ENCODE data around the gene ABCF1.

ABCF1 gene

GRCh38 chr6:30572148-30572547 lies 906 bp downstream of the ABCF1 start:
- peak overlapping the region; percentile 81; the same call in 1 of the 2 replicates for H3K27ac ChIP-seq
- no peak for TF ChIP-seq ZFX (IDR thresholded peaks at IDR 0.05)
- TF ChIP-seq, protein P1, sequence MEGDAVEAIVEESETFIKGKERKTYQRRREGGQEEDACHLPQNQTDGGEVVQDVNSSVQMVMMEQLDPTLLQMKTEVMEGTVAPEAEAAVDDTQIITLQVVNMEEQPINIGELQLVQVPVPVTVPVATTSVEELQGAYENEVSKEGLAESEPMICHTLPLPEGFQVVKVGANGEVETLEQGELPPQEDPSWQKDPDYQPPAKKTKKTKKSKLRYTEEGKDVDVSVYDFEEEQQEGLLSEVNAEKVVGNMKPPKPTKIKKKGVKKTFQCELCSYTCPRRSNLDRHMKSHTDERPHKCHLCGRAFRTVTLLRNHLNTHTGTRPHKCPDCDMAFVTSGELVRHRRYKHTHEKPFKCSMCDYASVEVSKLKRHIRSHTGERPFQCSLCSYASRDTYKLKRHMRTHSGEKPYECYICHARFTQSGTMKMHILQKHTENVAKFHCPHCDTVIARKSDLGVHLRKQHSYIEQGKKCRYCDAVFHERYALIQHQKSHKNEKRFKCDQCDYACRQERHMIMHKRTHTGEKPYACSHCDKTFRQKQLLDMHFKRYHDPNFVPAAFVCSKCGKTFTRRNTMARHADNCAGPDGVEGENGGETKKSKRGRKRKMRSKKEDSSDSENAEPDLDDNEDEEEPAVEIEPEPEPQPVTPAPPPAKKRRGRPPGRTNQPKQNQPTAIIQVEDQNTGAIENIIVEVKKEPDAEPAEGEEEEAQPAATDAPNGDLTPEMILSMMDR (conservative IDR thresholded peaks at IDR 0.05), result no peak

DNA sequence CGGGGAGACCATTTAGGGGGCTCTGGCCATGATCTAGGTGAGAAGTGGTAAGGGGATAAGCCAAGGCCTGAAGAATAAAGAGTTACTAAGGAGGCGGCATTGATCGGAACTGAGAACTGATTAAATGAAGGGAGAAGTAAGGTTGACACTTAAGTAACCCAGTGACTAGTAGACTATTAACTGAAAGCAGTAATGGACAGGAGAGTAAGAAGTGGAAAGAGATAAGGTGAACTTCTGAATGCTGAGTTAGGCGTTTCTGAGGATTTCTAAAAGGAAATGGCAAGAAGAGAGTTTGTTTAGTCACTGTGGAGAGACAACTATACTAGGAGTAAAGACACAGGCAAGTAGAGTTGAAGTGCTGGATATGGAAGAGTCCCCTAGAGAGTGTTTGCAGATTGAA lies 1.9 kb downstream of the ABCF1 start:
- TF ChIP-seq ZFX (IDR thresholded peaks at IDR 0.05), result no peak
- TF ChIP-seq, protein P1 (conservative IDR thresholded peaks at IDR 0.05), result no peak
- no peak overlapping the region for H3K27ac ChIP-seq

GRCh38 chr6:30578051-30578450 lies 6.8 kb downstream of the ABCF1 start:
- TF ChIP-seq, protein P1 (conservative IDR thresholded peaks at IDR 0.05), result no peak
- TF ChIP-seq ZFX (IDR thresholded peaks at IDR 0.05), result no peak
- no peak overlapping the region for H3K27ac ChIP-seq

DNA sequence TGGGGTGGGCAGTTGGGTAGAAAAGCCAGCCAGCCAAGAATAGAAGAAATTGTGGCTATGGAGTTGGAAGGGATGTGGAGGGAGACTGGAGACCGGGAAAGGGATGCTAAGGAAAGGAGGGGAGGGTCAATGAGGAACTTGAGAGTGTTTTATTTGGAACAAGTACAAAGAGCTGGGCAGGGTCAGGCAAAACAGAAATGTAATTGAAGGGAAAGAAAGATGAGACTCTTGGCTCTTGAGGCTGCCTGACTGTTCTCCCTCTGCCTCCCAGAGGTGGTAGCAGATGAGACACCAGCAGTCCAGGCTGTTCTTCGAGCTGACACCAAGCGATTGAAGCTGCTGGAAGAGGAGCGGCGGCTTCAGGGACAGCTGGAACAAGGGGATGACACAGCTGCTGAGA lies 12.7 kb downstream of the ABCF1 start:
- TF ChIP-seq ZFX (IDR thresholded peaks at IDR 0.05), result no peak
- TF ChIP-seq, protein P1 (conservative IDR thresholded peaks at IDR 0.05), result no peak
- no peak overlapping the region for H3K27ac ChIP-seq

- TF ChIP-seq ZFX (IDR thresholded peaks at IDR 0.05), result no peak
- TF ChIP-seq, protein P1 (conservative IDR thresholded peaks at IDR 0.05), result no peak
- H3K27ac ChIP-seq, result peak overlapping the region; percentile 60
Observed at GRCh38 chr6:30589754-30590358, 18.6 kb downstream of the ABCF1 start.

- TF ChIP-seq, protein P1 (conservative IDR thresholded peaks at IDR 0.05), result no peak
- no peak for TF ChIP-seq ZFX (IDR thresholded peaks at IDR 0.05)
- H3K27ac ChIP-seq, result peak overlapping the region; percentile 60
Observed at GRCh38 chr6:30590509-30590908, 19.3 kb downstream of the ABCF1 start.

DNA sequence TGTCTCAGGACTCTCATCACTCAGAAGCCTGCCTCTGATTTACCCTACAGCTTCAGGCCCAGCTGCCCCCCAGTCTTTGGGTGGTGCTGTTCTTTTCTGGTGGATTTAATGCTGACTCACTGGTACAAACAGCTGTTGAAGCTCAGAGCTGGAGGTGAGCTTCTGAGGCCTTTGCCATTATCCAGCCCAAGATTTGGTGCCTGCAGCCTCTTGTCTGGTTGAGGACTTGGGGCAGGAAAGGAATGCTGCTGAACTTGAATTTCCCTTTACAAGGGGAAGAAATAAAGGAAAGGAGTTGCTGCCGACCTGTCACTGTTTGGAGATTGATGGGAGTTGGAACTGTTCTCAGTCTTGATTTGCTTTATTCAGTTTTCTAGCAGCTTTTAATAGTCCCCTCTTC lies 19.8 kb downstream of the ABCF1 start:
- TF ChIP-seq ZFX (IDR thresholded peaks at IDR 0.05), result no peak
- TF ChIP-seq, protein P1 (conservative IDR thresholded peaks at IDR 0.05), result no peak
- peak overlapping the region; percentile 60 for H3K27ac ChIP-seq
